T-helper 22 cell (primary cell): ENCODE data around the gene KCNMA1.
"Not testable (repeated sequence)": the region's sequence is repeated elsewhere in the genome, so short reads cannot be mapped to it uniquely, and the experiment has no call there.

ENCODE experiments used
- DNase-seq: peaks from one replicate; pipeline ENCODE4 v3.0.0-alpha.2; 2020; ENCODE audit warnings: low read depth

Gene KCNMA1

GRCh38 chr10:77531441-77532001 lies 106.1 kb downstream of the KCNMA1 start:
- DNase-seq = no peak

- DNase-seq = no peak
Observed at GRCh38 chr10:77530011-77530410, 107.6 kb downstream of the KCNMA1 start.

- no peak for DNase-seq
Observed at GRCh38 chr10:77529050-77529576, 108.5 kb downstream of the KCNMA1 start.

GRCh38 chr10:77527839-77528238 lies 109.8 kb downstream of the KCNMA1 start:
- DNase-seq = no peak

- DNase-seq = no peak
Observed at GRCh38 chr10:77526868-77527617, 110.6 kb downstream of the KCNMA1 start.

GRCh38 chr10:77524281-77524711 lies 113.3 kb downstream of the KCNMA1 start:
- DNase-seq = no peak

GRCh38 chr10:77522268-77522809 lies 115.3 kb downstream of the KCNMA1 start:
- no peak for DNase-seq

GRCh38 chr10:77520995-77521394 lies 116.6 kb downstream of the KCNMA1 start:
- no peak for DNase-seq

GRCh38 chr10:77520290-77520689 lies 117.3 kb downstream of the KCNMA1 start:
- no peak for DNase-seq

- DNase-seq = not testable (repeated sequence)
Observed at GRCh38 chr10:77519791-77520190, 117.8 kb downstream of the KCNMA1 start.

- DNase-seq = no peak
Observed at GRCh38 chr10:77518910-77519274, 118.7 kb downstream of the KCNMA1 start.

- DNase-seq = no peak
Observed at GRCh38 chr10:77518241-77518909, 119.2 kb downstream of the KCNMA1 start.

- no peak for DNase-seq
Observed at GRCh38 chr10:77516575-77516974, 121.0 kb downstream of the KCNMA1 start.

- no peak for DNase-seq
Observed at GRCh38 chr10:77514870-77515269, 122.7 kb downstream of the KCNMA1 start.

- no peak for DNase-seq
Observed at GRCh38 chr10:77513781-77514331, 123.8 kb downstream of the KCNMA1 start.

GRCh38 chr10:77513220-77513619 lies 124.4 kb downstream of the KCNMA1 start:
- no peak for DNase-seq

- DNase-seq = no peak
Observed at GRCh38 chr10:77512219-77512578, 125.4 kb downstream of the KCNMA1 start.

- no peak for DNase-seq
Observed at GRCh38 chr10:77511498-77512218, 126.0 kb downstream of the KCNMA1 start.

- no peak for DNase-seq
Observed at GRCh38 chr10:77510695-77511094, 126.9 kb downstream of the KCNMA1 start.

- no peak for DNase-seq
Observed at GRCh38 chr10:77510294-77510693, 127.3 kb downstream of the KCNMA1 start.

- DNase-seq = no peak
Observed at GRCh38 chr10:77509391-77509790, 128.2 kb downstream of the KCNMA1 start.
